ENCODE data around the gene PPARD. TPM values are rescaled to one million over a fixed set of nuclear protein-coding genes. Genes with fewer than 3 reads are reported as not detected.

The PPARD gene
- total and polyA plus RNA-seq, 2 of the 13 experiments (the other 11 are each of a cell fraction or from before 2014, with no cell fraction given), result 6.1 to 13.3 TPM

DNA sequence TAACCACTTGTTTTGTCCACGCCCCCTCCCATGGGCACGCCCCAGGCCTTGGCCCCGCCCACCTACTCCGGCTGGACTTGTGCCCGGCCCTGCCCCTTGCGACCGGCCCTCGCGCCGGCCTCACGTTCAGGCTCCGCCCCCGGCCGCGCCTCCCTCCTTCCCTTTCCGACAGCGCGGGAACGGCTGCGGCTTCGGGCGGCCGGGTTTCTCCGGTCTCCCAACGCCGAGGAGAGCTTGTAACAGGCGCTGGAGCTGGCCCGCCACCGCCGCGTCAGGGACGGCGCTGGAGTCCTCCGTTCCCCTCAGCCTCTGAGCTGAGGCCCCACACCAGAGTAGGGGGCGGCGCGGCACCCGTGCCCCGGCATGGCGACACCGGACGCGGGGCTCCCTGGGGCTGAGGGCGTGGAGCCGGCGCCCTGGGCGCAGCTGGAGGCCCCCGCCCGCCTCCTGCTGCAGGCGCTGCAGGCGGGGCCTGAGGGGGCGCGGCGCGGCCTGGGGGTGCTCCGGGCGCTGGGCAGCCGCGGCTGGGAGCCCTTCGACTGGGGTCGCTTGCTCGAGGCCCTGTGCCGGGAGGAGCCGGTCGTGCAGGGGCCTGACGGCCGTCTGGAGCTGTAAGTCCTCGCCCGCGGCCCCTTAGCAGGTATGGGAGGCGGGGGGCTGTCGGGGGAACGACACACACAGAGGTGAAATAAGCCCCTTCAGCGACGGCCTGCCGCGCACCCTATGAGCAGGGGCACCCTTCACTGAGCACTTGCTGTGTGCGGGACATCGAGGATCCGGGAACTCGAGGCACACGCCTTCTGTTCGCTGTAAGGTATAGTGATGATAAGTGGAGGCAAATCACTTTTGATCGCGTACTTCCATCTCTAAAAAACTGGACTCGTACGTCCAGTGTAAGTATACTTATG, 110.1 kb downstream of the PPARD start, which contains the start of gene FANCE (continued):
- no peak for TF ChIP-seq ZNF276 (CRISPR knock-in tag; IDR thresholded peaks at IDR 0.05; ENCODE audit: low read depth)
- TF ChIP-seq, protein P1, sequence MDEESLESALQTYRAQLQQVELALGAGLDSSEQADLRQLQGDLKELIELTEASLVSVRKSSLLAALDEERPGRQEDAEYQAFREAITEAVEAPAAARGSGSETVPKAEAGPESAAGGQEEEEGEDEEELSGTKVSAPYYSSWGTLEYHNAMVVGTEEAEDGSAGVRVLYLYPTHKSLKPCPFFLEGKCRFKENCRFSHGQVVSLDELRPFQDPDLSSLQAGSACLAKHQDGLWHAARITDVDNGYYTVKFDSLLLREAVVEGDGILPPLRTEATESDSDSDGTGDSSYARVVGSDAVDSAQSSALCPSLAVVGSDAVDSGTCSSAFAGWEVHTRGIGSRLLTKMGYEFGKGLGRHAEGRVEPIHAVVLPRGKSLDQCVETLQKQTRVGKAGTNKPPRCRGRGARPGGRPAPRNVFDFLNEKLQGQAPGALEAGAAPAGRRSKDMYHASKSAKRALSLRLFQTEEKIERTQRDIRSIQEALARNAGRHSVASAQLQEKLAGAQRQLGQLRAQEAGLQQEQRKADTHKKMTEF (CRISPR knock-in tag; IDR thresholded peaks at IDR 0.05), result peak; percentile 83
- TF ChIP-seq ARNT2 (CRISPR knock-in tag; IDR thresholded peaks at IDR 0.05; ENCODE audit: low read depth), result peak; percentile 98
- TF ChIP-seq SIX1 (CRISPR knock-in tag; IDR thresholded peaks at IDR 0.05; ENCODE audit: borderline replicate concordance), result no peak
- TF ChIP-seq ZSCAN22 (CRISPR knock-in tag; IDR thresholded peaks at IDR 0.05), result peak; percentile 27; the same call in 1 of the 2 replicates
- no peak for TF ChIP-seq ZBTB3 (CRISPR knock-in tag; IDR thresholded peaks at IDR 0.05; ENCODE audit: borderline replicate concordance, low read depth)
- no peak for TF ChIP-seq NR1H2 (CRISPR knock-in tag; IDR thresholded peaks at IDR 0.05; ENCODE audit: borderline replicate concordance, low read depth)
- TF ChIP-seq ATM (IDR thresholded peaks at IDR 0.05; ENCODE audit: borderline replicate concordance), result no peak
- no peak for TF ChIP-seq MATR3 (CRISPR knock-in tag; IDR thresholded peaks at IDR 0.05)
- TF ChIP-seq PPARG (CRISPR knock-in tag; conservative IDR thresholded peaks at IDR 0.05), result peak; percentile 51; the same call in 1 of the 2 replicates
- TF ChIP-seq, protein P2, sequence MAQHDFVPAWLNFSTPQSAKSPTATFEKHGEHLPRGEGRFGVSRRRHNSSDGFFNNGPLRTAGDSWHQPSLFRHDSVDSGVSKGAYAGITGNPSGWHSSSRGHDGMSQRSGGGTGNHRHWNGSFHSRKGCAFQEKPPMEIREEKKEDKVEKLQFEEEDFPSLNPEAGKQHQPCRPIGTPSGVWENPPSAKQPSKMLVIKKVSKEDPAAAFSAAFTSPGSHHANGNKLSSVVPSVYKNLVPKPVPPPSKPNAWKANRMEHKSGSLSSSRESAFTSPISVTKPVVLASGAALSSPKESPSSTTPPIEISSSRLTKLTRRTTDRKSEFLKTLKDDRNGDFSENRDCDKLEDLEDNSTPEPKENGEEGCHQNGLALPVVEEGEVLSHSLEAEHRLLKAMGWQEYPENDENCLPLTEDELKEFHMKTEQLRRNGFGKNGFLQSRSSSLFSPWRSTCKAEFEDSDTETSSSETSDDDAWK (CRISPR knock-in tag; IDR thresholded peaks at IDR 0.05), result no peak
- TF ChIP-seq, protein P3, sequence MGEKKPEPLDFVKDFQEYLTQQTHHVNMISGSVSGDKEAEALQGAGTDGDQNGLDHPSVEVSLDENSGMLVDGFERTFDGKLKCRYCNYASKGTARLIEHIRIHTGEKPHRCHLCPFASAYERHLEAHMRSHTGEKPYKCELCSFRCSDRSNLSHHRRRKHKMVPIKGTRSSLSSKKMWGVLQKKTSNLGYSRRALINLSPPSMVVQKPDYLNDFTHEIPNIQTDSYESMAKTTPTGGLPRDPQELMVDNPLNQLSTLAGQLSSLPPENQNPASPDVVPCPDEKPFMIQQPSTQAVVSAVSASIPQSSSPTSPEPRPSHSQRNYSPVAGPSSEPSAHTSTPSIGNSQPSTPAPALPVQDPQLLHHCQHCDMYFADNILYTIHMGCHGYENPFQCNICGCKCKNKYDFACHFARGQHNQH (CRISPR knock-in tag; IDR thresholded peaks at IDR 0.05), result peak; percentile 61; the same call in 1 of the 2 replicates
- no peak for TF ChIP-seq IKZF1 (IDR thresholded peaks at IDR 0.05)
- 0 out of 2 replicates have a peak, but pooled peaks have one; percentile 53 for TF ChIP-seq NFAT5 (CRISPR knock-in tag; IDR thresholded peaks at IDR 0.05)
- peak; percentile 62 for TF ChIP-seq RAD21 (CRISPR knock-in tag; IDR thresholded peaks at IDR 0.05)
- peak; percentile 43; the same call in 1 of the 2 replicates for TF ChIP-seq KDM4B (CRISPR knock-in tag; IDR thresholded peaks at IDR 0.05)
- TF ChIP-seq ZNF30 (CRISPR knock-in tag; IDR thresholded peaks at IDR 0.05), result no peak
- TF ChIP-seq PCBP1 (IDR thresholded peaks at IDR 0.05; ENCODE audit: borderline replicate concordance, low read depth, low read length), result peak; percentile 31; the same call in 1 of the 2 replicates

Measured in HepG2 (cell line).